Ovary (tissue), 9 donors: ENCODE measurements around the gene VDR. TPM values are rescaled to one million over a fixed set of nuclear protein-coding genes. Genes with fewer than 3 reads are reported as not detected.

Source experiments
- DNase-seq, 5 donors: peaks; one replicate each; pipeline ENCODE4 v3.0.0-alpha.2; 2019 to 2020
- H3K27ac ChIP-seq, 2 donors: fragments of 200-600 bp; one replicate each; pipeline versions ENCODE4 v1.5.1 to v1.8.0; 2019 to 2022
- H3K27me3 ChIP-seq: fragments of 200-600 bp; one replicate; pipeline ENCODE4 v1.8.0; 2022
- H3K36me3 ChIP-seq: fragments of 200-600 bp; sonication (generic); one replicate; pipeline ENCODE4 v1.5.1; 2019
- H3K4me1 ChIP-seq: one replicate; pipeline ENCODE4 v1.8.1; 2013; ENCODE audit warnings: mild to moderate bottlenecking, moderate library complexity; ENCODE audit not compliant: insufficient read depth
- H3K4me3 ChIP-seq: fragments of 200-600 bp; sonication (generic); one replicate; pipeline ENCODE4 v1.5.1; 2017
- H3K9me3 ChIP-seq, 2 donors: fragments of 200-600 bp in 1 of 2; sonication (generic) in 1 of 2; one replicate each; pipeline versions ENCODE4 v1.5.1 to v1.8.1; 2013 to 2019; ENCODE audit warnings: mild to moderate bottlenecking in 1 of 2, moderate library complexity in 1 of 2
- EP300 ChIP-seq: sonication (generic); formaldehyde crosslinking; IDR thresholded peaks from one replicate; pipeline ENCODE4 v1.6.1; 2017; ENCODE audit warnings: antibody characterized with exemption
- POLR2A ChIP-seq: fragments of 450-650 bp; IDR thresholded peaks from one replicate; pipeline ENCODE4 v1.6.1; 2017; ENCODE audit warnings: antibody characterized with exemption, mild to moderate bottlenecking, moderate library complexity
- WGBS, 3 donors: extraction: QIAGEN DNeasy Blood & Tissue Kit in 1 of 3; methylation state at CpG; one replicate each; pipeline versions ENCODE4 v1.1.5 to v1.1.7; 2013 to 2017; 5-methylcytosine and 5-hydroxymethylcytosine counted together
- intact Hi-C, 4 donors: fragments of 100-400 bp; cut with DNase I; formaldehyde crosslinking; loops; one replicate each; pipeline versions ENCODE4 v1.11.0 to v1.15.1; 2022 to 2023
- polyA plus RNA-seq, 2 donors: library from polyadenylated mRNA; stranded (reverse); fragments of 200-250 nt in 1 of 2; fragments of 350-450 nt in 1 of 2; fragmentation: Illumina TruSeq in 1 of 2; extraction: RNeasy Lipid Tissue Mini Kit (QIAGEN cat#74804) in 1 of 2; gene quantifications; one replicate each; pipeline ENCODE4 v1.2.3, GENCODE V29; 2013 to 2014
- total RNA-seq, 7 donors: library from RNA; depleted of rRNA in 2 of 7; stranded (reverse); fragments of >200 nt in 2 of 7; fragmentation: NEBNext Ultra II Directional in 3 of 7; extraction: Animal tissue kit (Norgen Biotek cat#: 25700) in 3 of 7; gene quantifications; one replicate each; pipeline versions ENCODE4 v1.1.0 to v1.2.4, GENCODE V29; 2016 to 2023
- TF ChIP-seq, protein P1 (sequence below), 3 donors: fragments of 450-650 bp in 2 of 3; fragments of 200-600 bp in 1 of 3; IDR thresholded peaks; one replicate each; pipeline versions ENCODE4 v1.5.1 to v1.8.0; 2016 to 2022; ENCODE audit warnings: antibody characterized with exemption in 3 of 3, mild to moderate bottlenecking in 1 of 3
- donor health status: DM: no; HTN: no; CAD: no; lungs with moderate emphysema.
- donor health status: DM: no; HTN: no; CAD: no.
- donor health status: Bipolar disorder and iron deficiency.
- donor health status: DM: yes; HTN: yes; CAD: no.
- donor health status: DM: no; HTN: no; CAD: no.
- donor health status: DM: yes; HTN: yes; CAD: no.

VDR gene
- total and polyA plus RNA-seq, 9 donors = 0.31 to 2.7 (median 1.1) TPM

DNA sequence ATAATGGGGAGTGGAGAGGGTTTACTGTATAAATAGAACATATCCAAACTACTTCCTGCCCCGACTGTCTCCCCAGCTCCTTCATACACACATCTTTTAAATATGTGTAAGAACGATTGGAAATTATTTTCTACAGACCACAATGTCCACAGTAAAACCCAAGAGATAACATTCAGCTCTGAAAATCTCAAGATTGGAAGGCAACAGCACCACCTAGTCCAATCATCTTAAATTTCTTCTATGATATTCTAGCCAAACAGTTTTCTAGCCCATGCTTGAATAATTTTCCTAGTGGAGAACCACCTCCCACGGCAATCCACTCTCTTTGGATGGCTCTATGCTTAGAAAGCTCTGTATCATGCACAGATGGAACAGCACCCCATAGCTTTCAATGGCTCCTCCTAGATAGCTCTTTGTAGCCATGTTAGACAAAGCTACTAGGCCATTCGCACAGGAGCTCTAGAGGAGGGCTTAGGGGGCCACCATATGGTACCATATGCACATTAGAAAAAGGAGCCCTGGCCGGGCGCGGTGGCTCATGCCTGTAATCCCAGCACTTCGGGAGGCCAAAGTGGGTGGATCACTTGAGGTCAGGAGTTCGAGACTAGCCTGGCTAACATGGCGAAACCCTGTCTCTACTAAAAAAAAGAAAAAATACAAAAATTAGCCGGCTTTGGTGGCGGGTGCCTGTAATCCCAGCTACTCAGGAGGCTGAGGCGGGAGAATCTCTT, 18.1 kb downstream of the VDR start:
- WGBS, 3 donors = 68 to 78% (median 73%) methylated on average over 13 of the region's 13 CpGs
- intact Hi-C loops = no loop called here
- H3K4me3 ChIP-seq = no peak overlapping the region
- no peaks in the 10 kb centered on the region for H3K27me3 ChIP-seq
- H3K27ac ChIP-seq = no peak overlapping the region
- no peaks in the 10 kb centered on the region for H3K4me1 ChIP-seq
- TF ChIP-seq, protein P1, sequence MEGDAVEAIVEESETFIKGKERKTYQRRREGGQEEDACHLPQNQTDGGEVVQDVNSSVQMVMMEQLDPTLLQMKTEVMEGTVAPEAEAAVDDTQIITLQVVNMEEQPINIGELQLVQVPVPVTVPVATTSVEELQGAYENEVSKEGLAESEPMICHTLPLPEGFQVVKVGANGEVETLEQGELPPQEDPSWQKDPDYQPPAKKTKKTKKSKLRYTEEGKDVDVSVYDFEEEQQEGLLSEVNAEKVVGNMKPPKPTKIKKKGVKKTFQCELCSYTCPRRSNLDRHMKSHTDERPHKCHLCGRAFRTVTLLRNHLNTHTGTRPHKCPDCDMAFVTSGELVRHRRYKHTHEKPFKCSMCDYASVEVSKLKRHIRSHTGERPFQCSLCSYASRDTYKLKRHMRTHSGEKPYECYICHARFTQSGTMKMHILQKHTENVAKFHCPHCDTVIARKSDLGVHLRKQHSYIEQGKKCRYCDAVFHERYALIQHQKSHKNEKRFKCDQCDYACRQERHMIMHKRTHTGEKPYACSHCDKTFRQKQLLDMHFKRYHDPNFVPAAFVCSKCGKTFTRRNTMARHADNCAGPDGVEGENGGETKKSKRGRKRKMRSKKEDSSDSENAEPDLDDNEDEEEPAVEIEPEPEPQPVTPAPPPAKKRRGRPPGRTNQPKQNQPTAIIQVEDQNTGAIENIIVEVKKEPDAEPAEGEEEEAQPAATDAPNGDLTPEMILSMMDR (IDR thresholded peaks at IDR 0.05) = no peak
- no peak for TF ChIP-seq EP300
- TF ChIP-seq POLR2A = no peak
- no peak for DNase-seq
- no peaks in the 10 kb centered on the region for H3K36me3 ChIP-seq
- no peaks in the 10 kb centered on the region for H3K9me3 ChIP-seq

DNA sequence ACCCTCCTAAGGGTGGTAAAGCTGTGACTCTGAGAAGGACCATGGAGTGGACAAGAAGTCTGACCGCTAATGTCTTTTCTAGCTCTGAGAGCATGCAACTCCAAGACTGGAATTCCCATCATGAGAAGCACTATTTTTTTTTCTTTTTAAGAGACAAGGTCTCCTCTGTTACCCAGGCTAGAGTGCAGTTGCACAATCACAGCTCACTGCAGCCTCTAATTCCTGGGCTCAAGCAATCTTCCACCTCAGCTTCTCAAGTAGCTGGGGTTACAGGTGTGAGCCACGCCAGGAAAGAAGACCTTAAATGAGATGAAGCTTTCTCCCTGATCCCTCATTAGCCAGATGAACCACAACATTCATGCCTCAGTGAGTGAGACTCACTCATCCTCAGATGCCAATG, 19.2 kb downstream of the VDR start:
- TF ChIP-seq POLR2A (no peak), EP300 (no peak)
- TF ChIP-seq, protein P1 (IDR thresholded peaks at IDR 0.05) = no peak
- H3K4me1 ChIP-seq = no peaks in the 10 kb centered on the region
- 94 to 100% (median 98%) methylated on average over 2 of the region's 2 CpGs for WGBS, 3 donors
- intact Hi-C loops = no loop called here
- H3K9me3 ChIP-seq = no peaks in the 10 kb centered on the region
- no peak overlapping the region for H3K4me3 ChIP-seq
- H3K27ac ChIP-seq = no peak overlapping the region
- no peak for DNase-seq
- H3K27me3 ChIP-seq = no peaks in the 10 kb centered on the region
- no peaks in the 10 kb centered on the region for H3K36me3 ChIP-seq

DNA sequence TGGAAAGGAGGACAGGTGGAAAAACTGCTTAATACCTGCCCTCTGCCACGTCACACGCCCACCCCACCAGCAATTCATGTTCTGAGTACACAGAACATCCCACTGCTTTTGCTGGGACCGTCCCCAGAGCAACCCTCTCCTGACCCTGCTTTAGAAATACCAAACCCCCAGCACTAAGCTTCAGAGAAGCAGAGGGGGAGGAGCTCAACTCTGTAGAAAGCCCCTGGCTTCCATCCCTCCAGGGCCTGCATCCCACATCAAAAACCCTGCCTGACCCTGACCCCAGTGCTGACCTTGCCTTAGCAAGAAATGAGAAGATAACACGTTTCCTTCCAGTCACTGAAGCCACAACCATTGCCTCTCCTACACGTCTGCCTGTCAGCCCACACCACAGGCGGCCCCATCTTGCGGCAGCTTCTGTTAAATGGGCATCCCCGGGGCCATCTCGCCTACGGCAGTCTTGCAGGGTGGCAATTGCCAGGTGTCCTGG, 19.7 kb downstream of the VDR start:
- no peaks in the 10 kb centered on the region for H3K27me3 ChIP-seq
- H3K4me3 ChIP-seq = no peak overlapping the region
- intact Hi-C loops = no loop called here
- H3K9me3 ChIP-seq = no peaks in the 10 kb centered on the region
- 67 to 79% (median 71%) methylated on average over 10 of the region's 10 CpGs for WGBS, 3 donors
- H3K27ac ChIP-seq = no peak overlapping the region
- H3K4me1 ChIP-seq = no peaks in the 10 kb centered on the region
- DNase-seq = no peak
- no peaks in the 10 kb centered on the region for H3K36me3 ChIP-seq
- TF ChIP-seq POLR2A = no peak
- TF ChIP-seq EP300 = no peak
- TF ChIP-seq, protein P1 (IDR thresholded peaks at IDR 0.05) = no peak

DNA sequence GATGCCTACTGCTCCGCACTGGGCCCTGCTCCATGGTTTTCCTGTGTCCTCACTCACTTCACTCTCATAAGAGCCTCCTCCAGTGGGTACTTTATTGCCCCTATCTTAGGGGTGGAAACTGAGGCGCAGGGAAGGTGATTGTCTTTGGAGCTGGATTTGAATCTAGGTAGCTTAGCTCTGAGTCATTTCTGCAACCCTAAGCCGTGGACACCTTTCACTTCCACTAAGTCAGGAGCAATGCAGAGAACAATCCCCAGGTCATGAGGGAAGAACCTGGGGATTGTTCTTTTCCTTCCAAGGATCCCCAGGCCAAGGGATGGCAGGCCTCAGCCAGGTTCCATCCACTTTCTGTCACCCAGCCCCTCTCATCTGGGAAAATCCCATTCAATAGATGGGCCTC, 20.3 kb downstream of the VDR start:
- H3K4me1 ChIP-seq = no peaks in the 10 kb centered on the region
- 62 to 88% (median 82%) methylated on average over 3 of the region's 3 CpGs for WGBS, 3 donors
- H3K9me3 ChIP-seq = no peaks in the 10 kb centered on the region
- no peaks in the 10 kb centered on the region for H3K36me3 ChIP-seq
- TF ChIP-seq EP300 (no peak), POLR2A (no peak)
- TF ChIP-seq, protein P1 (IDR thresholded peaks at IDR 0.05) = no peak
- DNase-seq = no peak
- intact Hi-C loops = no loop called here
- H3K27ac ChIP-seq = no peak overlapping the region
- no peaks in the 10 kb centered on the region for H3K27me3 ChIP-seq
- H3K4me3 ChIP-seq = no peak overlapping the region
